Activated CD8-positive, alpha-beta memory T cell treated with anti-CD3 and anti-CD28 coated beads for 1 hour (primary cell): ENCODE data around the gene GSG1L.

Experiments
- DNase-seq, 2 donors: peaks; one replicate each; pipeline ENCODE4 v3.0.0-alpha.2; 2020; ENCODE audit warnings: low read depth in 1 of 2; ENCODE audit errors: extremely low read depth in 1 of 2

Gene GSG1L

DNA sequence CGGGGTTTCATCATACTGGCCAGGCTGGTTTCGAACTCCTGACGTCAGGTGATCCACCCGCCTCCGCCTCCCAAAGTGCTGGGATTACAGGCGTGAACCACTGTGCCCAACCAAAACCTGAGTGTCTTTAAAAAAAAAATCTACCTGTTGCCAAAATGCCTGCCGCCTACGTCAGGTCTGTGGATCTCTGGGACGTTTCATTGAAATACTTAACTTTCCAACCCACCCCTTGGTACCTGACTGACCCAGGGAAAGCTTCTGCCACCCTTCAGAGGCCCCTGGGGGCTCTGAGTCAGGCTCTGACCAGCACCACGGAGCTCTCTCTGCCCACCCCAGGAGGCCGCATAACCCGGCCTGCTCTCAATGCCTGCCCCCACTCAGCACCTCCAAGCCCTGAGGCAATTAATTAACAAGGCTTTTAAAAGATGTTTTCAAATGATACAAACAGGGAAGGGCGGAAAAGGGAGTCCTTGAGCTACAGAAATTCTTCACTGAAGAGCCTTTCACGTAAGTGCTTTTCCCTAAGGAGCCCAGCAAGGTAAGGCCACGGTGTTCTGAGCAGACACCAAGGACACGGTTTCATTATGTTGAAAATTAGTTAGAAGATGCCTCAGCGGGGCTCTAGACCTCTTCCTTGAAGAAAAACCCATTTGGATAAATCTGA, 29.3 kb upstream of the GSG1L start:
- DNase-seq = no peak

DNA sequence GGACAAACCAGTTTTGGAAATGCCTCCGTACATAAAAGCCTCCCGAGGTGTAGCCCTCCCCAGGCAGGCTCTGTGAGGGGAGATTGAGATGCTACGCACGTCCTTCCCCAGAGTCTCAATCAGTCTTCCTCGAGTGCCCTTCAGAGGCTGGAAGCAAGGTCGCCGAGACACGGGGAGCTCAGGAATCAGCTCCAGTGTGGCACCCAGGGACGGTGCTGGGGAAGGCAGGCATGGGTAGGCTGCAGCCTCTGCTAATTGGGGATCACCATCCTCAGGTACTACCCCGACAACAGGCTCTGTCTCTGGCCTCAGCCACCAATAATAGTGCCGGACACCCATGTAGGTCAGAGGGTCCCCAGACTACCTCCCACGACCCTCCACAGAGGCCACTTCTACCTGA, 28.1 kb upstream of the GSG1L start:
- DNase-seq = no peak

DNA sequence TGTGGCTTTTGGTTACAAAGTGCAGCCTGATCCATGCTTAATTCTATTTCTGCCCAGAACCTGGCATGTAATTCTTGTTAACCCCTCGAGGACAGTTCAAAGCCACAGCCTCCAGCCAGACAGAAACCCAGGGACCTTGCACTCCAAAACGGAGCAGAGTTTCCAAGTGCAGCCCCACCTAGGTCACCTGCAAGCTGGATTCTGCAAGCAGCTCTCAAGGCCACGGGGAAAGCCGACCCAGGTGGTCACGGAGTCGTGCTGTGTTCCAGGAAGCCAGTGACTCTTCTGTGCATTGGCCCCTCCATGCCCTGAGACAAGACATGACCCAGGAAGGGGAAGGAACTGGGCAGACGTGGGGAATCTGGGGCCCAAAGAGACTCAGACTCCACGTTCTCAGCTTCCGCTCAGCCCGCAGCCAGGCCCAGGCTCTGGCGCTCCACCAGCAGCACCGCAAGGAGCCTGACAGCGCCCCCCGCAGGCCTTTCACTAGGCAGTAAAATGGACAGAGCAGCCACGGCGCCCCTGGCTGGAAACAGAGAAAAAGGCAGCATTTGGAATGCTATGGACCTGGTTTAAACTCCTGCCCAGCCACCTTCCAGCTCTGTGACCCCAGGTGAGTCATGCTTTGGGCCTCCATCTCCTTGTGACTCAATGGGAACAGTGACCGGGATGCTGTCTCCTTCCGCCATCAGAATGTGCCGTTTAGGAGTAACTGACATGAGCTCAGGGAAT, 27.3 kb upstream of the GSG1L start:
- DNase-seq = no peak

DNA sequence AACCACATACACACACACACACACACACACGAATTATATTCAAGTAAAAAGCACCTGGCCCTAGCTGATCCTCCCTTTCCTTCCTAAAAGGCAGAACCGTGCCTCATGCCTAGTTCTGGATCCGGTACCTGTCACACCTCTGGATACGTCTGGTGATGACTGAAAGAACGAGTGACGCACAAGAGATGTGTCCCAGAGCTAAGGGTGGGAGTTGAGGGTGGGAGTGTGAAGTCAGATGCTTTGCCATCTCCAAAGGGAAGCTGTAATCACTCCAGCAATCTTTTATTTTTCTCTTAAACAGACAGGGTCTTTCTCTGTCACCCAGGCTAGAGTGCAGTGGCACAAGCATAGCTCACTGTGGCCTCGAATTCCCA, 26.5 kb upstream of the GSG1L start:
- no peak for DNase-seq

DNA sequence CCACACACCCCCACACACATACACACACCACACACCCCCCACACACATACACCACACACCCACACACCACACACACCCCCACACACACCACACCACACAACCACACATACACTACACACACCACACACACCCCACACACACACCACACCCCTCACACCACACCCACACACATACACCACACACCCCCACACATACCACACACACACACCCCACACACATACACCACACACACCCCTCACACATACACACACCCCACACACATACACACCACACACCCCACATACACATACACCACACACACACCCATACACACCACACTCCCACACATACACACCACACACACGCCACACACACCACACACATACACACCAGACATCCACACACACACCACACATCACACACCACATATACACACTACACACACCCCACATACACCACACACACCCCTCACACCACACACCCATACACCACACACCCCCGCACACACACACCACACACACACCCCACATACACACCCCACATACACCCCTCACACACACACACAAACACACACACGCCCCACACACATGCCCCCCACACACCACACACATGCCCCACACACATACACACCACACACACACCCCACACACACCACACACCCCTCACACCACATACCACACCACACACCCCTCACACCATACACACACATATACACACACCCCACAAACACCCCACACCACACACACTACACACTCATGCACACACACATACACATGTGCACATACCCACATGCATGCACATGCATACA, 25.9 kb upstream of the GSG1L start:
- DNase-seq = no peak

DNA sequence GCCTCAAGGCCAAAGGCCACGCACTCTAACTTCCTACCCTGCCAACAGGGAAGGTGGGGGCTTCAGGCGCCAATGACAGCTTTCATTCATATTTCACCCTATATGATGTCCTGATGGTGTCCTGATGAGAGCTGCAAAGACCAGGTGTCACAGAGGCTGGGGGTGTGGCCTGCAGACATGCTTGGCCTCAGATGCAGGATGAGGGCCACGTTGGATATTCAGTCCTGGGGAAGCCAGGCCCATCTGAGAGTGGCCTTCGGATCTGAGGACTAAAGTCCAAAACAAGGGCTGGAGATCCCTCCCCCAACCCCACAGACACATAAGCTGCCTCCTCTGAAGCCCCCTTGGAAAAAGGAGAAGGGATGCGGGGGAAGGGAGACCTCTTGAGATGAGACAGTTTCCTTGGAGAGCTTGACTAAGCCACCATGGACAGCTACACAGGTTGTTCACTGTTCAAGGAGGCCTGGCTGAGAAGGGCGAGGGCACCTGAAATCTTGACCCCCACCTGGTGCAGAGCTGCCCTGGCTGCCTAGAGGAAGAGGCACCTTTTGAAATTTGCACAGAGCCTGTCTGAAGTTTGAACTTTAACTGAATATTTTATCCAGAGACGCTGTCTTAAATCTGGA, 24.3 kb upstream of the GSG1L start:
- DNase-seq = no peak

DNA sequence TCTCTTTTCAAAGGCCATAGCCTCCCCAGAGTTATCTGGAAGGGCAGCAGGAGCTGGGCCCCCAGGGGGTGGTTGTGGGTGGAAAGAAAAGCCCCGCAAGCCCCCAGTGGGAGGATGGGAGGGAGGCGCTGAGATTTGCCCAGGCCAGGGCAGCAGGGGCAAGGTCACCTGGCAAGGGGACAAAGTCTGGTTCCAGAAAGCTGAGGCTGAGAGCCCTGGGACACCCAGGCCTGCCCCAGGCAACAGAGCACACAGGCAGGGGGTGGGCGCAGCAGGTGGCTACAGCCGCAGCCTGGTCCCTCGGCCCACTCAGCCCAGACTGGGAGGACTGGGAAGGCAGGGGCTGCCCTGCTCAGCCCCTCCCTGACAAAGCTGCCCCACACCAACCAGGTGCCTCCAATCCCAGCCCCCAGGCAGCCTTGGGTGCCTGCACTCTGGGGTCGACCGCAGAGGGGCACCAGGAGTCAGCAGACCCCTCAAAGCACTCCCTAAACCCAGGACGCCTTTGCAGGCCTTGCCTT, 23.7 kb upstream of the GSG1L start:
- DNase-seq = no peak

DNA sequence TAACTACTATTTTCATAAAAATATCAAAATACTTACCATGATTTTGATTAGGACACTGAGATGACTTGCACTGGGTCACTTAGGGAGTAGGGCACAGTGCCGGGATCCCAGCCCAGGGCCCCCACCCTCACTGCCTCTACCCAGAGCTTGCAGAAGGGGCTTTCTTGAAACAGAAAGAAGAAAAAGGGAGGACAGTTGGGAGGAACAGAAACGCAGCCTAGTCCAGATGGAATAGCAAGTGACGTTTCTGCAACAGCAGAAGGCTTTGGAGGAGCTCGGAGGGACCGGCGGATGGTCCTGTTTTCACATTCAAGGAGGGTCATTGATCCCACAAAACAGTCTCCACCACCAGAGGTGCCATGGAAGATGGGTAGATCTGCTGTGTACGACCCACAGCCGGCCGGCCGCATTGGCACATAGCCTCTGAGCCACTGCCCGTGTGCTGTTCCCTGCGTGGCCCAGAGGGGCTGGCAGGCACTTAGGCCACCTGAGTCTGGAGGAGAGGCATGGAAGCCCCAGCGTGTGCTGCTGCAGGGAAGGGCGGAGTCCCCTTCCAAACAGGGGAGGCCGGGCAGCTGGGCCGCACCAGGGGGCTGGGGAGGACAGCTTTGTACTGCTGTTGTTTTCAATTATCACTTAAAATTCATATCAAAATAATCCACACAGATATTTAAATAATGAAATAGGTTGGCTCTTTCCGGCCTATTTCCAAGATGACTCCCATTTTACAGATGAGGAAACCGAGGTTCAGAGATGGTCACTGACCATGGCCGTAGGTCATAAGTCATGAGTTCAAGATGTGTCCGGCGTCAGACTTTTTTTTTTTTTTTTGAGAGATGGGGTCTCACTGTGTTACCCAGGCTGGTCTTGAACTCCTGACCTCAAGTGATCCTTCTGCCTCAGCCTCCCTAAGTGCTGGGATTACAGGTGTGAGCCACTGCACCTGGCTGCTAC, 22.9 kb upstream of the GSG1L start:
- DNase-seq = no peak

DNA sequence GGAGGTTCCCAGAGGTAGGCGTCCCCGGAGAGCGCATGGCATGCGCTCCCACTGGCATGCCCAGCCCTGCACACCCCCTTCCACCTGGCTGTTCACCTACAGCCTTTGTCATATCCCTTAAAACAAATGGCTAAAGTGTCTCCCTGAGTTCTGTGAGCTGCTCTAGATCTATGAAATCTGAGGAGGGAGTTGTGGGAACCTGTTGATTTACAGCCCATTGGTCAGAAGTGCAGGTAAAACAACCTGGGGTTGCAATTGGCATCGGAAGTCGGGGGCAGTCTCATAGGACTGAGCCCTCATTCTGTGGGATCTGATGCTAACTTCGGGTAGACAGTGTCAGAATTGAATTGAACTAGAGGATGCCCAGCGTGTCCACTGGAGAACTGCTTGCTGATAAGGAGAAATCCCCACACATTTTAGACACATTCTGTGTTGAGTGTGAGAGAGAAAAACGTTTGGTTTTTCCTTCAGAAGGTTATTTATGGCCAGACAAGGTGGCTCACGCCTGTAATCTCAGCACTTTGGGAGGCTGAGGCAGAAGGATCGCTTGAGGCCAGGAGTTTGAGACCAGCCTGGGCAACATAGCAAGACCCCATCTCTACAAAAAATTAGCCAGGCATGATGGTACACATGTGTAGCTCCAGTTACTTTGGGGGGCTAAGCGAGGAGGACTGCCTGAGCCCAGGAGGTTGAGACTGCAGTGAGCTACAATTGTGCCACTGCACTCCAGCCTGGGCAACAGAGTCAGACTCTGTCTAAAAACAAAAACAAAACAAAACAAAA, 22.1 kb upstream of the GSG1L start:
- DNase-seq = no peak

DNA sequence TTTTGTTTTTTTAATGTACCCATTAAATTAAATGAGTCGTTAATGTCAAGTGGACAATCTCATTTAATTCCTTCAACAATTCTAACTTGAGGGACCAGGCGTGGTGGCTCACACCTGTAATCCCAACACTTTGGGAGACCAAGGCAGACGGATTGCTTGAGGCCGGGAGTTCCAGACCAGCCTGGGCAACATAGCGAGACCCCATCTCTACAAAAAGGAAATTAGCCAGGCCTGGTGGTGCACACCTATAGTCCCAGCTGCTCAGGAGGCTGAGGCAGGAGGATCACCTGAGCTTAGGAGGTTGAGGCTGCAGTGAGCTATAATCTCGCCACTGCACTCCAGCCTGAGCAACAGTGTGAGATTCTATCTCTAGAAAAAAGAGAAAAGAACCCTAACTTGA, 20.7 kb upstream of the GSG1L start:
- DNase-seq = no peak

DNA sequence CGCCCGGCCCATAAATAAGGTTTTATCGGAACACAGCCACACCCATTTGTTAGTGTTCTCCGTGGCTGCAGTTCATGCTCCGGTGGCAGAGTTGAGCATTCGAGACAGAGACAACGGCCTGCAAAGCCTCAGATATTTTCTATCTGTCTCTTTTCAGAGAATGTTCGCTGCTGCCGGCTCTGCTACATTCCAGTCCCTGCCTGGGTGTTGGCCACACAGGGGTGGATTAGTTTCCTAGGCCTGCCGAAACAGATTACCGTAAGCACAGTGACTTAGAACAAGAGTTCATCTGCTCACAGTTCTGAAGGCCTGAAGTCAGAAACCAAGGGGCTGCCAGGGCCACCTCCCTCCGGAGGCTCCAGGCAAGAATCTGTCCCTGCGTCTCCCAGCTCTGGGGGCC, 19.1 kb upstream of the GSG1L start:
- no peak for DNase-seq

DNA sequence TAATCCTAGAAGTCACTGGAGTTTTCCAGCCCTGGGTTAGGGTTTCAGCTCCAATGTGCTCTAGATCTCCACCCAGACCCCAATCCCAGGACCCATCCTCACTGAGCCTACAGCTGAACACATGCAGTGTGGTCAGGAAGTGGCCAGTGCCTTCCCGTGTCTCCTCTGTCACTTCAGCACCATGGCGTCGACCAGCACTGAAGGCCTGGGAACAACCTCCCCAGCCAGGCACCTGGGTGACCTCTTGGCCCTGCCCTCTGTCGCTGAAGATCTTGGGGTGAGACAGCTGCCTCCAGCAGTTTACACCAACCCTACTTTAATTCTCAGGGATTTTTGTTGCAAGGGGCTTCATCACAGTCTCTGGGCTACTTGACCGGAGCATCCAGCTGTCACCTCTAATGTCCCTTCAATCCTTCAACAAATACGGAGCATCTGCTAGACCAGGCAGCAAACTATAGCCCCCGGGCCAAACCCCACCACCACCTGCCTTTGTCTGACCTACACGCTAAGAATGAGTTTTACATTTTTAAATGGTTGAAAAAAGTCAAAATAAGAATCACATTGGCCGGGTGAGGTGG, 18.0 kb upstream of the GSG1L start:
- DNase-seq = no peak

DNA sequence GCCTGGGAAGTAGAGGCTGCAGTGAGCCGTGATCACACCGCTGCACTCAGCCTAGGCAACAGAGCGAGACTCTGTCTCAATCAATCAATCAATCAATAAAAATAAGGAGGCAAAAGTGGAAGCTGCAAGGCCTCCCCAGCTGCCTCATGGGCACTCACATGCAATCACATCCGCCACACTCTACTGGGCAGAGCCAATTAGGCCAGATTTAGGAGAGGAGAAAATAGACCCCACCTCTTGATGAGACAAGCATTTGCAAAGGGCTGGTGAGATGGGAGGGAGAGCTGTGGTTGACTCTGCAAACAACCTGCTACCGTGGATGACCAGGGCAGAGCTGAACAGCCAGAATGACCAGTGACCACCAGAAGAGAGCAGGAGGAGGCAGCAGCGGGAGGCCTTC, 14.7 kb upstream of the GSG1L start:
- no peak for DNase-seq

DNA sequence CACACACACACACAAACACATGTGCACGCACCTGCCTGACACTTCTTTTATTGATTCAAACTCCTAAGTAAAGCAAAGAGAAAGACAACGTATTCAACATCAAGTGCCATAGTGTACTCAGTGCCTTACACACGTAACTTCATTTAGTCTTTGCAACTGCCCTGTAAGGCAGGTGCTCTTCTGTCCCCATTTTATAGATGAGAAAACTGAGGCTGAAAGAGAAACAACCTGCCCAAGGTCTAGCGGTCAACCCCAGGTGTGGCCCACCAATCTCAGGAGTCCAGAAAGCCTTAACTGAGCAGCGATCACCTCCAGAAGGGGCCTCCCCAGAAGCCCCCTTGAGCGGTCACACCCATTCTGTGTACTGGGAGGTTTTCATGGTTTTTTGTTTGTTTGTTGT, 10.3 kb upstream of the GSG1L start:
- DNase-seq = no peak

DNA sequence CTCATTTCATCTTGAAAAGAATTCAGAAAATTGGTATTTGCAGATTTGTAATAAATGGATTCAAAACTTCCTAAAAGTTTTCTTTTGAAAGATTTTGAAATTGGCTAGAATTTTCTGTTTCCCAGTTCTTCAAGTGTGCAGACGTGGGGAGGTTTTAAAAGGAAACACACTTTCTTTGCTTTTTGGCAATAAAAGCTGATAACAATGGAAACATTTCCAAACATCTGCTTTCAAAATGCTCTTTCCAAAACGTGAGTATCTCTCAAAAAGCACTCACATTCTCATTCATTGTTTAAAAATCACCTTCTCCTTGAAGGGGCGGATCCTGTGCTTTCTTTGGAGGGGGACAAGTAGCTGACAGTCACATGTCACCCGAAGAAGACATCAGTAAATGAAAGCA, 8.6 kb upstream of the GSG1L start:
- DNase-seq = no peak

DNA sequence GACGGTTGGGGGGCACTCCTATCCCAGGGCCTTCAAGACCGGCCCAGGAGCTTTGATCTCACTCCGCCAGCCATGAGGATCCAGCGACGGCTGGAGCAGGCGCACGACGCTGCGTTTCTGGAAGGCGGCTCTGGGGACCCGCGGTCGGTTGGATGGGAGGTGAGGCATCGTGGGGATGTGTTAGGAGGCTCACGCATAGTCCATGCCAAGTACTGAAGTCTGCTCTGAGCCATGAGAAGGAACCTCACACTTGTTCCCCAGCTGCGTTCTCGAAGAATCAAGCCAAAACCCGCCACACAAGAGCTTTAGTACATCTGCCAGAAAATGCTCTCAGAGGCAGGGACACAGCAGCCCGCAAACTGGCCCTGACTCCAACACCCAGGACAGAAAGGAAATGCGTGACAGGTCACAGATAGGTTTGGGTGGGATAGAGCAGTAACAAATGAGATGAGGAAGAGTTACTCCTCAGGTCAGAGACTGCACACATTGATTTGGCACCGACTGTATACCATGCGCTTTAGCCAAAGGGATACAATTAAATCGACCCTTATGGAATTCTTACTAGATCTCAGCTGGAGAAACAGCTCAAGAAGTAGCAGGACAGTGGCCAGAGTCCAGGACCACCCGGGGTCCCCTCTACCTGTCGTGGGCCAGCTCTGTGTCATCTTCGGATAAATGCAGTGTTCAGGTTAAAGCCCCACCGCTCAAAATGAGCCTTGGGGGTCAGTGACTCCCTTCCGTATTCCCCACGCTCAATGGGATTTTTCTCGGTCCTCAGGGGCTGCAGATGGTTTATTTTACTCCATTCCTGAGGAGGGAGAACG, 6.7 kb upstream of the GSG1L start:
- no peak for DNase-seq

DNA sequence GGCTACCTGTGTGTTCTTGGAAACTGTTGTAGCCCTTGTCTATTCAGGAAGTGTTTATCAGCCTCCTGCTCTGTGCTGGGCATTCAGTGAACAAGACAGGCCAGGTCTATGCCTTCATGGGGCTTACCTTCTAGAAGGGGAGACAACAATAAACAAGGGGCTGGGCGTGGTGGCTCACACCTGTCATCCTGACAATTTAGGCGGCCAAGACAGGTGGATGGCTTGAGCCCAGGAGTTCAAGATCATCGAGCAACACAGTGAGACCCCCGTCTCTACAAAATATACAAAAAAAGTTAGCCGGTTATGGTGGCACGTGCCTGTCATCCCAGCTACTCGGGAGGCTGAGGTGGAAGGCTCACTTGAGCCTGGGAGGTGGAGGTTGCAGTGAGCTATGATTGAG, 5.5 kb upstream of the GSG1L start:
- DNase-seq = no peak

DNA sequence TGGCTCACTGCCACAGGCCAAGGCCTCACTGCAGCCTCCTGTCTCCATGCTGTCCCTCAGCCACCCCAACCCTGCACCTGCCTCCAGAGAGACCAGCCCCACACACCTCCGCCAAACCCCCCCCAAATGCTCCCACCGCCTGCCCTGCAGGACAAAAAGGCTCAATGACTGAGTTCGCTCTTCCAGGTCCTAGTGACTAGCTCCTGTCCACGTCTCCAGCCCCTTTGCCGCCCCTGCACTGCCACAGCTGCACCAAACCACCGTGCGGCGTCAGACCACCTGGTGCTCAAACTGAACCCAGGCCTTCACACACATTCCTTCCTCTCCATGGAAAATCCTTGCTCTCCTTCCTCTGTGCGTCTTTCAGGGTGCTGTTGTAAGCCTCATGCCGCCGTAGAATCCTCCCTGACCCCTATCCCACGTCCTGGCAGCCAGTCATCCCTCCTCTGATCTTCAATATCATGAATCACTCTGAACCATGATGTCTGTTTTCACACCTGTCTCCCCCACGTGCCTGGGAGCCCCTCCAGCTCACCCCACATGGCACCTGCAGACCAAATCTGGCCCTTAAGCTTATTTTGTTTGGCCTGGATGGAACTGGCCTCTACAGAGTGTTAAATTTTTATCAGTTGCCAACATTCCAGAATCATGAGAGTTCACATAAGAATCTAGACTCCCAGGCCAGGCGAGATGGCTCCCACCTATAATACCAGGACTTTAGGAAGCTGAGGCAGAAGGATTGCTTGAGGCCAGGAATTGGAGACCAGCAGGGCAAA, 4.3 kb upstream of the GSG1L start:
- DNase-seq = no peak
